Right renal pelvis (tissue), 4 donors: ENCODE measurements around the gene DCST1. TPM values are rescaled to one million over a fixed set of nuclear protein-coding genes. Genes with fewer than 3 reads are reported as not detected.

Experiments
- DNase-seq, 4 donors: peaks; one replicate each; pipeline ENCODE4 v3.0.0-alpha.2; 2013; ENCODE audit warnings: low read depth in 4 of 4, low spot score in 3 of 4, missing footprints in 1 of 4
- polyA plus RNA-seq, 4 donors: library from polyadenylated mRNA; unstranded; fragments of 120-200 nt; gene quantifications; one replicate each; pipeline ENCODE4 v1.2.1, GENCODE V29; 2013; ENCODE audit not compliant: insufficient read length in 4 of 4

Gene DCST1
- polyA plus RNA-seq, 4 donors = 0.19 to 0.31 (median 0.28) TPM

GRCh38 chr1:155083865-155084721 is 50.5 kb downstream of the DCST1 start:
- no peak for DNase-seq

- DNase-seq = peak; percentile 95 to 98 (median 96)
Measured at GRCh38 chr1:155084722-155085503, 51.3 kb downstream of the DCST1 start.

- no peak for DNase-seq
Measured at GRCh38 chr1:155085504-155086127, 52.0 kb downstream of the DCST1 start.

GRCh38 chr1:155086128-155086741 is 52.6 kb downstream of the DCST1 start:
- no peak for DNase-seq

- DNase-seq = no peak
Measured at GRCh38 chr1:155086856-155087535, 53.4 kb downstream of the DCST1 start.

GRCh38 chr1:155091071-155092051 is 57.7 kb downstream of the DCST1 start:
- DNase-seq = no peak

- DNase-seq = no peak
Measured at GRCh38 chr1:155092131-155092530, 58.5 kb downstream of the DCST1 start.

GRCh38 chr1:155092641-155093040 is 59.0 kb downstream of the DCST1 start:
- DNase-seq = no peak

- no peak for DNase-seq
Measured at GRCh38 chr1:155093911-155094621, 60.4 kb downstream of the DCST1 start.

- DNase-seq = no peak
Measured at GRCh38 chr1:155094622-155094948, 61.0 kb downstream of the DCST1 start.

- no peak for DNase-seq
Measured at GRCh38 chr1:155099331-155099730, 65.7 kb downstream of the DCST1 start.

Other genes starting within 250 kb of the DCST1 start
- 1 to 10 TPM; 2.3 to 2.8 (median 2.6) TPM for gene KCNN3, start 163.5 kb upstream of the DCST1 start, polyA plus RNA-seq
- gene PMVK, start 97.1 kb upstream of the DCST1 start, polyA plus RNA-seq = 10 to 100 TPM; 33.2 to 44.8 (median 34.6) TPM
- gene PBXIP1, start 77.7 kb upstream of the DCST1 start, polyA plus RNA-seq = 10 to 100 TPM; 64.9 to 74.6 (median 71.5) TPM
- gene PYGO2, start 72.0 kb upstream of the DCST1 start, polyA plus RNA-seq = 10 to 100 TPM; 46.9 to 52.2 (median 50.7) TPM
- 10 to 100 TPM; 87.1 to 89.4 (median 88.0) TPM for gene SHC1, start 63.1 kb upstream of the DCST1 start, polyA plus RNA-seq
- 100 to 1,000 TPM in 2 of 4 donors, 10 to 100 TPM in 2; 89.4 to 103 (median 100) TPM for gene CKS1B, start 59.1 kb upstream of the DCST1 start, polyA plus RNA-seq
- 10 to 100 TPM; 29.7 to 31.6 (median 30.8) TPM for gene FLAD1, start 50.5 kb upstream of the DCST1 start, polyA plus RNA-seq
- under 1 TPM; 0.26 to 0.43 (median 0.34) TPM for gene LENEP, start 40.2 kb upstream of the DCST1 start, polyA plus RNA-seq
- 10 to 100 TPM; 13.0 to 17.4 (median 14.4) TPM for gene ZBTB7B, start 31.0 kb upstream of the DCST1 start, polyA plus RNA-seq
- 1 to 10 TPM; 1.6 to 2.1 (median 1.8) TPM for gene DCST2, start within 50 bp of the DCST1 start, polyA plus RNA-seq
- 10 to 100 TPM; 42.9 to 63.4 (median 44.4) TPM for gene ADAM15, start 17.5 kb downstream of the DCST1 start, polyA plus RNA-seq
- gene EFNA4, start 29.9 kb downstream of the DCST1 start, polyA plus RNA-seq = 10 to 100 TPM; 18.5 to 22.9 (median 21.4) TPM
- 1 to 10 TPM; 6.0 to 7.9 (median 7.1) TPM for gene EFNA3, start 45.0 kb downstream of the DCST1 start, polyA plus RNA-seq
- 10 to 100 TPM; 67.0 to 75.7 (median 72.2) TPM for gene EFNA1, start 94.1 kb downstream of the DCST1 start, polyA plus RNA-seq
- gene SLC50A1, start 102.0 kb downstream of the DCST1 start, polyA plus RNA-seq = 10 to 100 TPM; 52.7 to 63.7 (median 58.5) TPM
- gene DPM3, start 106.7 kb downstream of the DCST1 start, polyA plus RNA-seq = 10 to 100 TPM; 31.8 to 57.2 (median 36.6) TPM
- gene KRTCAP2, start 139.5 kb downstream of the DCST1 start, polyA plus RNA-seq = 100 to 1,000 TPM; 137 to 177 (median 153) TPM
- 1 to 10 TPM; 2.7 to 4.1 (median 3.2) TPM for gene TRIM46, start 140.0 kb downstream of the DCST1 start, polyA plus RNA-seq
- gene THBS3, start 174.1 kb downstream of the DCST1 start, polyA plus RNA-seq = 10 to 100 TPM; 28.1 to 41.7 (median 33.4) TPM
- 10 to 100 TPM; 38.8 to 50.3 (median 42.0) TPM for gene MTX1, start 174.9 kb downstream of the DCST1 start, polyA plus RNA-seq
- 10 to 100 TPM; 20.8 to 32.3 (median 24.8) TPM for gene ENTREP3, start 221.7 kb downstream of the DCST1 start, polyA plus RNA-seq
- 10 to 100 TPM; 59.7 to 64.7 (median 60.8) TPM for gene SCAMP3, start 228.5 kb downstream of the DCST1 start, polyA plus RNA-seq
- gene CLK2, start 239.7 kb downstream of the DCST1 start, polyA plus RNA-seq = 10 to 100 TPM; 71.1 to 81.1 (median 75.7) TPM
- gene HCN3, start 243.6 kb downstream of the DCST1 start, polyA plus RNA-seq = 10 to 100 TPM in 1 of 4 donors, 1 to 10 TPM in 3; 9.4 to 11.2 (median 9.7) TPM